T-cell (primary cell): ENCODE measurements around the gene STX18. TPM values are rescaled to one million over a fixed set of nuclear protein-coding genes. Genes with fewer than 3 reads are reported as not detected.

Experiments used
- ATAC-seq, 4 experiments: fragments of 200-7000 bp in 3 of 4; fragments of 150-1000 bp in 1 of 4; cut with Tn5 transposase; replicated peaks in 1 of 4; 1 replicate in 3 of 4; 2 replicates in 1 of 4; pipeline ENCODE4 v1.10.0; 2021; ENCODE audit warnings: moderate library complexity in 3 of 4, mild to moderate bottlenecking in 2 of 4, moderate number of reproducible peaks in 1 of 4
- CTCF ChIA-PET, 2 donors: fragments of 300-600 bp; sonication (Branson Sonifier 250); formaldehyde crosslinking; loops; one replicate each; lab custom pipeline; 2022; ENCODE audit warnings: antibody characterized with exemption in 2 of 2; lab: Charles Lee
- POLR2A ChIA-PET, 2 donors: fragments of 300-600 bp; sonication (Branson Sonifier 250); formaldehyde crosslinking; loops; one replicate each; lab custom pipeline; 2022; ENCODE audit warnings: antibody characterized with exemption in 2 of 2; lab: Charles Lee
- DNase-seq, 35 experiments: peaks; one replicate each; pipeline versions ENCODE4 v3.0.0 to v3.0.0-alpha.2; 2013 to 2023
- H3K27ac ChIP-seq: one replicate; pipeline ENCODE4 v1.5.1; 2013; ENCODE audit warnings: low read length
- H3K27me3 ChIP-seq, 2 experiments: replicated peaks in 1 of 2; 1 replicate in 1 of 2; 2 replicates in 1 of 2; pipeline versions ENCODE4 v1.6.1 to v1.7.0; 2013; ENCODE audit warnings: low read length in 1 of 2, mixed read lengths in 1 of 2; ENCODE audit not compliant: control insufficient read depth in 2 of 2, insufficient read depth in 2 of 2; ENCODE audit errors: extremely low read depth in 1 of 2
- H3K36me3 ChIP-seq, 2 donors: 1 replicate in 1 of 2; 2 replicates in 1 of 2; pipeline versions ENCODE4 v1.6.1 to v1.7.0; 2013; ENCODE audit warnings: low read length in 1 of 2; ENCODE audit not compliant: control insufficient read depth in 2 of 2, insufficient read depth in 1 of 2; ENCODE audit errors: extremely low read depth in 1 of 2
- H3K4me1 ChIP-seq, 2 experiments: 1 replicate in 1 of 2; 2 replicates in 1 of 2; pipeline versions ENCODE4 v1.6.1 to v1.7.0; 2013; ENCODE audit warnings: low read length in 2 of 2, mixed read lengths in 1 of 2; ENCODE audit not compliant: insufficient read depth in 2 of 2, control insufficient read depth in 1 of 2; ENCODE audit errors: extremely low read depth in 1 of 2
- H3K4me3 ChIP-seq, 2 donors: 1 replicate in 1 of 2; 2 replicates in 1 of 2; pipeline versions ENCODE4 v1.5.1 to v1.7.0; 2013; ENCODE audit warnings: mild to moderate bottlenecking in 2 of 2, low read length in 1 of 2, moderate library complexity in 1 of 2; ENCODE audit not compliant: control insufficient read depth in 1 of 2; ENCODE audit errors: extremely low read depth in 1 of 2
- H3K9me3 ChIP-seq: 2 replicates; pipeline ENCODE4 v1.7.0; 2013
- H3K27ac Mint-ChIP-seq, 2 donors: one replicate each; pipeline ENCODE4 v1.8.0; 2020 to 2021; ENCODE audit warnings: mild to moderate bottlenecking in 2 of 2, mixed read lengths in 2 of 2
- H3K27me3 Mint-ChIP-seq, 2 donors: one replicate each; pipeline ENCODE4 v1.8.0; 2021 to 2022; ENCODE audit warnings: mixed read lengths in 2 of 2
- H3K36me3 Mint-ChIP-seq: one replicate; pipeline ENCODE4 v1.8.0; 2021; ENCODE audit warnings: mixed read lengths
- H3K4me1 Mint-ChIP-seq, 3 donors: one replicate each; pipeline ENCODE4 v1.8.0; 2020 to 2022; ENCODE audit warnings: mixed read lengths in 3 of 3, mild to moderate bottlenecking in 1 of 3
- H3K4me3 Mint-ChIP-seq, 3 donors: one replicate each; pipeline ENCODE4 v1.8.0; 2020 to 2022; ENCODE audit warnings: mild to moderate bottlenecking in 3 of 3, mixed read lengths in 3 of 3, moderate library complexity in 3 of 3
- H3K9me3 Mint-ChIP-seq, 3 donors: one replicate each; pipeline ENCODE4 v1.8.0; 2020 to 2022; ENCODE audit warnings: mixed read lengths in 3 of 3
- WGBS: methylation state at CpG from one replicate; pipeline ENCODE4 v1.1.5; 2013; ENCODE audit warnings: missing lambda C conversion rate; ENCODE audit not compliant: insufficient coverage; 5-methylcytosine and 5-hydroxymethylcytosine counted together
- total RNA-seq, 35 experiments: library from RNA in 6 of 35; stranded (reverse) in 6 of 35; fragments of 120-200 nt in 1 of 35; gene quantifications; one replicate each; pipeline versions ENCODE4 v1.2.1 to v1.2.4 and lab custom pipeline; 2013 to 2026

Gene STX18
- total RNA-seq, 5 donors from 2014 or later (not counting 1 experiment from before 2014, with no cell fraction given): 19.7 to 24.2 (median 22.3) TPM

DNA sequence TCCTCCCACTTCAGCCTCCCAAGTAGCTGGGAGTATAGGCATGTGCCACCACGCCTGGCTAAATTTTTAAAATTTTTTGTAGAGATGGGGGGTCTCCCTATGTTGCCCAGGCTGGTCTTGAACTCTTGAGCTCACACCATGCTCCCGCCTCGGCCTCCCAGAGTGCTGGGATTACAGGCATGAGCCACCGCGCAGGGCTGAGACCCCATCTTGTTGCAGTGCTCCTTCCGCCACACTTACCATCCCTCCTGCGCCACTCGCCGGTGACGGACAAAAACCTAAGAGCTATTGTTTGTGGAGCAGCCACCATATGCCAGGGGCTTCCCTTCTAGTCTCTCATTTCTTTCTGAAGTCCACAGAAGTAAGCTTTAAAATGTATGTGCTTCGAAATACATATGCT lies 120.5 kb downstream of the STX18 start:
- no peak overlapping the region for H3K4me3 ChIP-seq
- no peaks in the 10 kb centered on the region for H3K9me3 ChIP-seq
- ATAC-seq (no peak), DNase-seq (peak in 1 of 35 experiments; percentile 4)
- H3K4me3 Mint-ChIP-seq: no peak overlapping the region
- ChIA-PET CTCF (interaction anchor here (0.5 to 0.7 kb wide), 3 partner anchors 169 to 1121 kb away, joined by 3 to 8 read pairs (median 4); no protein-coding TSS in a partner anchor), POLR2A (no interaction called here)
- peaks cover 12 to 23% of the 10 kb centered on the region in 2 experiments for H3K4me1 ChIP-seq
- H3K27me3 Mint-ChIP-seq: no peaks in the 10 kb centered on the region
- WGBS: 100% methylated on average over 2 of the region's 11 CpGs
- H3K4me1 Mint-ChIP-seq: peaks cover 24 to 34% (median 33%) of the 10 kb centered on the region in 3 donors
- no peaks in the 10 kb centered on the region for H3K27me3 ChIP-seq
- H3K36me3 Mint-ChIP-seq: peaks cover 50% of the 10 kb centered on the region
- peaks cover 15 to 44% of the 10 kb centered on the region in 2 donors for H3K36me3 ChIP-seq
- peaks cover 0 to 2% (median 0%) of the 10 kb centered on the region in 3 donors for H3K9me3 Mint-ChIP-seq
- peak overlapping the region in 1 of 2 donors; percentile 27 for H3K27ac Mint-ChIP-seq
- H3K27ac ChIP-seq: no peak overlapping the region

DNA sequence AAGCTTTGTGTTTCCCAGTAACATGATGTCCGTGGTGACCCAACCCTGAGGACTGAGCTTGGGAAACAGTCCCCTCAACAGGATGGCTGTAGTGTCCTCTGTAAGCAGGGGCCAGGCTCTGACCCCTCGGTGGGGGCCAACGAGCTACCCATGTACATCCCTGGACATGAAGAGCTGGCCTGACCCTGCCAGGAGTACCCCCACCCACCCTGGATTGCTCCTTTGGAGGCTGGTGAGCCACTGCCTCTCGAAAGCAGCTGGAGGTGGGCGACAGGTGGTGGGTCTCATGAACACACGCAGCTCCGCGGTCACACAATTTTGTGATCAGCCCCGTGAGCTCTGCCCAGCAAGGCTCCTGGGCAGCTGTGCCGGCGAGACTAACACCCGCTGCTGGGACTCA lies 121.4 kb downstream of the STX18 start:
- Mint-ChIP-seq H3K9me3 (peaks cover 0 to 2% (median 0%) of the 10 kb centered on the region in 3 donors), H3K27me3 (no peaks in the 10 kb centered on the region), H3K4me3 (no peak overlapping the region), H3K27ac (no peak overlapping the region), H3K36me3 (peaks cover 54% of the 10 kb centered on the region), H3K4me1 (peaks cover 24 to 34% (median 33%) of the 10 kb centered on the region in 3 donors)
- H3K27ac ChIP-seq: no peak overlapping the region
- peaks cover 22 to 42% of the 10 kb centered on the region in 2 donors for H3K36me3 ChIP-seq
- no peak overlapping the region for H3K4me3 ChIP-seq
- 94% methylated on average over 12 of the region's 12 CpGs for WGBS
- ChIA-PET POLR2A (no interaction called here), CTCF (interaction anchor here in 1 of 2 donors (1.1 kb wide), 1 partner anchor 13 kb away, joined by 7 read pairs; no protein-coding TSS in a partner anchor)
- DNase-seq (peak in 1 of 35 experiments; percentile 20), ATAC-seq (no peak)
- H3K27me3 ChIP-seq: no peaks in the 10 kb centered on the region
- peaks cover 12 to 23% of the 10 kb centered on the region in 2 experiments for H3K4me1 ChIP-seq
- H3K9me3 ChIP-seq: no peaks in the 10 kb centered on the region

DNA sequence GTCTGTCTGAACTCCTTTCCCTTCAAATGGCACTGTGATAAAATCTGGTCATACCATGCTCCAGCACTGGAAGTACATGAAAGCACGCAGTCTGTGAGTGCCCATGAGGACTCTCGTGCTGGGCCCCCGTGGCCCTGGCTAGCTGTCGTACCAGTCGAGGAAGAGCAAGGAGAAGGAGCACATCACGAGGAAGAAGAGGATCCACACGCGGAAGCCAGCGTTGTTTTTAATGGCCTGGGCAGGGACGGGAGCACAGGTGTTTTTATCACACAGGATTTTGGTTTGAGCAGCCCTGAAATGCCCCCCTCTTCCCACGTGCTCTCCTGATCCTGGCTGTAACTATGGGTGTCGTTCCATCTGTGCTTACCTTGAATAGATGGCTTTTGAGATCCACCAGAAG lies 122.0 kb downstream of the STX18 start:
- peak overlapping the region in 1 of 3 donors; percentile 40 for H3K4me3 Mint-ChIP-seq

DNA sequence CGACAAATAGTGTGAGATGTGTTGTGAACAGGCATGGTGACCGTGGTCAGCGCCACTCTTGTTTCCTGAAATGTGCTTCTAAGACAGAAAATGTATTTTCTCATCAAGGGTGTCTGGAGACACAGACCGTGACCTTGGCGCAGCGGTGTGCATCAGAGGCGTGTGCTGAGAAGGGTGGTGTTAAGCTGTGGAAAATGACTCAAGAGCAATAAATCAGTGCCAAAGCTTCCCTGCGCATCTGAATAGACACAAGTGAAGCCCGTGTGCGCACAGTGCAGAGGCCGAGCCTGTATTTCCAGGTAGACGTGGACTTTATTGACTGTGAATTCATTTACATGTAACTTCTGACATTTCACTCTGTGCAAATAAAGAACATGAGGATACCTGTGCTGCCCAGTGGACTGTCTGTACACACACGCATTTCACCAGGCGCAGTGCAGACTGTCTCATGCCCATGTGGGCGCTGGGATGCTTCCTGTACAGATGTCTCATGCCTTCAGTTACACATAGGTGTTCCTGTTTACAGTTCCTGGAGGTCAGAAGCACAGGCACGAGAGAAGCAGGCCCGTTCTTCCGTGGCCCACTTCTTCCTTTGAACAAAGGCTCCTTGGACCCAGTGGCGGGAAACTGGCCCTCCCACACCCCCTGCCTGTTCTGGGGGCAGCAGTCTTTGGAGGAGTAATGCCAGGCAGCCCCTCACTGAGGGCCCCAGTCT lies 123.0 kb downstream of the STX18 start:
- no peaks in the 10 kb centered on the region for H3K27me3 ChIP-seq
- Mint-ChIP-seq H3K27me3 (no peaks in the 10 kb centered on the region), H3K27ac (peak overlapping the region; percentile 75 to 86), H3K4me3 (peak overlapping the region in 2 of 3 donors; percentile 21 to 40), H3K4me1 (peaks cover 24 to 34% (median 33%) of the 10 kb centered on the region in 3 donors), H3K9me3 (peaks cover 0 to 2% (median 0%) of the 10 kb centered on the region in 3 donors), H3K36me3 (peaks cover 54% of the 10 kb centered on the region)
- ATAC-seq (peak; percentile 39 to 61 (median 44)), DNase-seq (peak in 3 of 35 experiments; percentile 13 to 21 (median 13))
- WGBS: 48% methylated on average over 12 of the region's 19 CpGs
- ChIA-PET CTCF (interaction anchor here (1.0 to 1.1 kb wide), 2 partner anchors 11 to 15 kb away, joined by 3 to 7 read pairs; no protein-coding TSS in a partner anchor), POLR2A (no interaction called here)
- H3K4me1 ChIP-seq: peaks cover 12 to 23% of the 10 kb centered on the region in 2 experiments
- H3K4me3 ChIP-seq: no peak overlapping the region
- H3K9me3 ChIP-seq: no peaks in the 10 kb centered on the region
- peak overlapping the region; percentile 34 for H3K27ac ChIP-seq
- peaks cover 24 to 39% of the 10 kb centered on the region in 2 donors for H3K36me3 ChIP-seq

More for the DNA sequence above, 122.0 kb downstream of the STX18 start:
- Mint-ChIP-seq H3K36me3 (peaks cover 54% of the 10 kb centered on the region), H3K27me3 (no peaks in the 10 kb centered on the region), H3K4me1 (peaks cover 24 to 34% (median 33%) of the 10 kb centered on the region in 3 donors), H3K9me3 (peaks cover 0 to 2% (median 0%) of the 10 kb centered on the region in 3 donors), H3K27ac (peak overlapping the region; percentile 75 to 86)
- DNase-seq (peak in 1 of 35 experiments; percentile 5), ATAC-seq (no peak)
- POLR2A ChIA-PET: no interaction called here
- no peak overlapping the region for H3K27ac ChIP-seq
- no peaks in the 10 kb centered on the region for H3K27me3 ChIP-seq
- H3K4me3 ChIP-seq: no peak overlapping the region
- H3K36me3 ChIP-seq: peaks cover 24 to 40% of the 10 kb centered on the region in 2 donors
- no peaks in the 10 kb centered on the region for H3K9me3 ChIP-seq
- CTCF ChIA-PET: interaction anchor here in 1 of 2 donors (1.1 kb wide), 1 partner anchor 14 kb away, joined by 7 read pairs; no protein-coding TSS in a partner anchor
- 100% methylated on average over 7 of the region's 12 CpGs for WGBS
- H3K4me1 ChIP-seq: peaks cover 12 to 23% of the 10 kb centered on the region in 2 experiments

DNA sequence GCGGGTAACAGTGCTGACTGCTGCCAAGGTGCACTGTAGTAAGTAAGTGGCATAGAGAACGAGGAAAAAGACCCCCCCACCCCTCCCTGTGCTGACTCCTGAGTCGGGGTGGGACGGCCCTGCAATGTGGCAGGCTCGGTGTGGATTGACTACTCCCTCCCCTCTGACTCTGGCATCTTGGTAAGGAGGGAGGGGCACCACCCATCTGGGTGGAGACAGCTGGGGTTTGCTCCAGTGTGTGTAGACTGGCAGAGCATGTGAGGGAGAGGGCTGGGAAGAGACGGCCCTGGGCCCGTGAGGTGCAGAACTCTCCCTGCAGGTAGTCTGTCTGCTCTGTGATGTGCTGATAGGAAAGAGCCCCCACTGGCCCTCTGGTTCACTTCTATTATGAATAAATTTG lies 124.0 kb downstream of the STX18 start:
- no peak overlapping the region for H3K27ac ChIP-seq
- no CpG with 5 or more reads among the region's 7 CpGs for WGBS
- H3K4me1 ChIP-seq: peaks cover 12 to 23% of the 10 kb centered on the region in 2 experiments
- DNase-seq (no peak), ATAC-seq (peak in 1 of 4 experiments; percentile 31)
- no peaks in the 10 kb centered on the region for H3K27me3 ChIP-seq
- ChIA-PET CTCF (interaction anchor here (0.6 to 1.0 kb wide), 2 partner anchors 12 to 123 kb away, joined by 3 to 9 read pairs; no protein-coding TSS in a partner anchor), POLR2A (no interaction called here)
- no peak overlapping the region for H3K4me3 ChIP-seq
- H3K4me1 Mint-ChIP-seq: peaks cover 24 to 34% (median 33%) of the 10 kb centered on the region in 3 donors
- peak overlapping the region; percentile 64 to 86 for H3K27ac Mint-ChIP-seq
- no peaks in the 10 kb centered on the region for H3K27me3 Mint-ChIP-seq
- no peaks in the 10 kb centered on the region for H3K9me3 ChIP-seq
- H3K36me3 ChIP-seq: peaks cover 24 to 30% of the 10 kb centered on the region in 2 donors
- peaks cover 0 to 2% (median 0%) of the 10 kb centered on the region in 3 donors for H3K9me3 Mint-ChIP-seq
- H3K36me3 Mint-ChIP-seq: peaks cover 49% of the 10 kb centered on the region
- H3K4me3 Mint-ChIP-seq: peak overlapping the region in 2 of 3 donors; percentile 24 to 40

DNA sequence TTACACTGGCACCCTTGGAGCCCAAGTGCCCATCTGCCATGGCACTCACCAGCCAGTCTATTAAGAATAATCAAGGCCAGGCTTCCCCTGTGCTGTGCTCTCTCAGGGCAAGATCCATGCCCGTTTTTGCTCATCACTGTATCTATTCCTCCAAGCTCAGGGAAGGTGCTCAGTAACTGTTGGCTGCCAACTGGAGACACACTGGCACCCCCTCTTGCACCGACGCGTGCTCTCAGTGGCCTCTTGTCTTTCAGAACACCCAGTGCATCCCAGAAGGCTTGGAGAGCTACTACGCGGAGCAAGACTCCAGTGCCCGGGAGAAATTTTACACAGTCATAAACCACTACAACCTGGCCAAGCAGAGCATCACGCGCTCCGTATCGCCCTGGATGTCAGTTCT lies 124.9 kb downstream of the STX18 start:
- Mint-ChIP-seq H3K9me3 (peaks cover 0 to 2% (median 0%) of the 10 kb centered on the region in 3 donors), H3K36me3 (peaks cover 45% of the 10 kb centered on the region), H3K4me1 (peaks cover 24 to 34% (median 33%) of the 10 kb centered on the region in 3 donors), H3K27me3 (no peaks in the 10 kb centered on the region), H3K27ac (peak overlapping the region in 1 of 2 donors; percentile 50), H3K4me3 (no peak overlapping the region)
- CTCF ChIA-PET: no interaction called here
- DNase-seq (no peak), ATAC-seq (no peak)
- 99% methylated on average over 7 of the region's 11 CpGs for WGBS
- POLR2A ChIA-PET: no interaction called here
- peaks cover 12 to 23% of the 10 kb centered on the region in 2 experiments for H3K4me1 ChIP-seq
- H3K9me3 ChIP-seq: no peaks in the 10 kb centered on the region
- H3K27me3 ChIP-seq: no peaks in the 10 kb centered on the region
- H3K4me3 ChIP-seq: no peak overlapping the region
- no peak overlapping the region for H3K27ac ChIP-seq
- peaks cover 23 to 26% of the 10 kb centered on the region in 2 donors for H3K36me3 ChIP-seq
